HepG2 (cell line): Measurements from ENCODE around the gene TUBB4B. TPM values are rescaled to one million over a fixed set of nuclear protein-coding genes. Genes with fewer than 3 reads are reported as not detected.

Source experiments
- ARNTL ChIP-seq: sonication (generic); formaldehyde crosslinking; IDR thresholded peaks from 2 replicates; pipeline ENCODE4 v1.4.0; 2020; ENCODE audit warnings: mild to moderate bottlenecking, missing genetic modification reagents
- CHD2 ChIP-seq: IDR thresholded peaks from 2 replicates; pipeline ENCODE4 v1.6.1; 2011; ENCODE audit warnings: low read depth, low read length, improper control_type of control experiment
- KDM5B ChIP-seq: sonication (generic); formaldehyde crosslinking; IDR thresholded peaks from 2 replicates; pipeline ENCODE4 v1.4.0; 2020; ENCODE audit warnings: missing genetic modification reagents, mild to moderate bottlenecking, borderline replicate concordance
- TCF12 ChIP-seq, 2 experiments: fragments of 450-650 bp in 1 of 2; sonication (generic) in 1 of 2; formaldehyde crosslinking in 1 of 2; IDR thresholded peaks; 2 replicates each; pipeline versions ENCODE4 v1.6.1 to v1.8.0; 2017 to 2022; ENCODE audit warnings: antibody characterized with exemption in 1 of 2, mild to moderate bottlenecking in 1 of 2, missing genetic modification reagents in 1 of 2, moderate library complexity in 1 of 2
- ZBTB42 ChIP-seq: sonication (generic); formaldehyde crosslinking; IDR thresholded peaks from 2 replicates; pipeline ENCODE4 v1.5.0; 2020; ENCODE audit warnings: mild to moderate bottlenecking, missing genetic modification reagents
- ZC3H4 ChIP-seq: sonication (generic); formaldehyde crosslinking; IDR thresholded peaks from 2 replicates; pipeline ENCODE4 v1.4.0; 2020; ENCODE audit warnings: missing genetic modification reagents, borderline replicate concordance
- ZNF292 ChIP-seq: sonication (generic); formaldehyde crosslinking; IDR thresholded peaks from 2 replicates; pipeline ENCODE4 v1.8.1; 2022; ENCODE audit warnings: mild to moderate bottlenecking, low read depth, missing genetic modification reagents, borderline replicate concordance
- ZNF329 ChIP-seq: sonication (generic); formaldehyde crosslinking; IDR thresholded peaks from 2 replicates; pipeline ENCODE4 v1.9.0; 2021; ENCODE audit warnings: low read depth, mild to moderate bottlenecking, missing genetic modification reagents
- ZNF510 ChIP-seq: sonication (generic); formaldehyde crosslinking; IDR thresholded peaks from 2 replicates; pipeline ENCODE4 v1.4.0; 2020; ENCODE audit warnings: low read depth, mild to moderate bottlenecking, missing genetic modification reagents
- polyA plus RNA-seq, 8 experiments: library from polyadenylated mRNA; depleted of rRNA in 3 of 8; stranded (reverse) in 7 of 8; unstranded in 1 of 8; fragments of >200 nt; fragmentation: Illumina TruSeq in 4 of 8; extraction: Trizol in 4 of 8; gene quantifications; 2 replicates each; pipeline versions ENCODE4 v1.2.1 to v1.2.3, GENCODE V29; 2011 to 2016; ENCODE audit warnings: low read depth in 4 of 8, missing spikeins in 1 of 8, mixed read lengths in 1 of 8; ENCODE audit not compliant: insufficient read depth in 1 of 8
- total RNA-seq, 5 experiments: library from RNA; depleted of rRNA; stranded (reverse); fragments of >200 nt; fragmentation: Illumina TruSeq; extraction: Trizol; gene quantifications; 2 replicates each; pipeline ENCODE4 v1.2.3, GENCODE V29; 2016; ENCODE audit warnings: low read depth in 1 of 5
- TF ChIP-seq, protein P1 (sequence below): IDR thresholded peaks from 2 replicates; pipeline ENCODE4 v1.6.1; 2016; ENCODE audit warnings: low read depth, missing genetic modification reagents, missing compliant biosample characterization
- TF ChIP-seq, protein P2 (sequence below): sonication (generic); formaldehyde crosslinking; IDR thresholded peaks from 2 replicates; pipeline ENCODE4 v1.4.0; 2020; ENCODE audit warnings: mild to moderate bottlenecking, missing genetic modification reagents, borderline replicate concordance
- TF ChIP-seq, protein P3 (sequence below): sonication (generic); formaldehyde crosslinking; IDR thresholded peaks from 2 replicates; pipeline ENCODE4 v1.5.1; 2020; ENCODE audit warnings: mild to moderate bottlenecking, missing genetic modification reagents, moderate library complexity

Gene TUBB4B
- total and polyA plus RNA-seq, 2 of the 13 experiments (the other 11 are each of a cell fraction or from before 2014, with no cell fraction given) = 182 to 412 TPM

DNA sequence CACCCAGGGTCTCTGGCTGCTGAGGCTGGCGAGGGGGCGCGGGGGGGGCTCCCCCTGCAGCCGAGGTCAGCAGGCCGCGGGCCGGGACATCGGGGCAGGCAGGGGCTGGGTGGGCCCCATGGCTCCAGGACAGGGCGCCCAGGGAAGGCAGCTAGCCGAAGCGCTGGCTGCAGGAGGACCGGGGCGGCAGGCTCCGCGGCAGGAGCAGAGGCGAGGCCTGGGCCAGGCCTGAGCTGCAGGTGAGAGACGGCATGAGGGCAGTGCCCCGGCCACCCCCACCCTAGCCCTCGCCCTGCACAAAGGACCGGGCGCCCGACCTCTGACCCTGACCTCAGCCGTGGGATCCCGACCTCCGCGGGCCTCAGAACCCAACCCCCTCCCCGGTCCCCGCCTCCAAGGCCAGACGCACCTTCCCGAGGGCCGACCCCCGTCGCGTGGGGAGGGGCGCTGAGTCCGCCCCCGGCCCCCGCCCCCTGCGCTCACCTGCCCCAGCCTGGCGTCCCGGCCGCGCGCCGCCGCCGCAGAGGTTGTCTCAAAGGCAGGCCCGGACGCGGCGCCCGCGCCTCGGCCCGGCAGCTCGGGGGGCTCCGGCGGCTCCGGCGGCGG, 19.5 kb upstream of the TUBB4B start (continued):
- peak; percentile 31; the same call in 1 of the 2 replicates for TF ChIP-seq ZNF329 (CRISPR knock-in tag)
- TF ChIP-seq, protein P1, sequence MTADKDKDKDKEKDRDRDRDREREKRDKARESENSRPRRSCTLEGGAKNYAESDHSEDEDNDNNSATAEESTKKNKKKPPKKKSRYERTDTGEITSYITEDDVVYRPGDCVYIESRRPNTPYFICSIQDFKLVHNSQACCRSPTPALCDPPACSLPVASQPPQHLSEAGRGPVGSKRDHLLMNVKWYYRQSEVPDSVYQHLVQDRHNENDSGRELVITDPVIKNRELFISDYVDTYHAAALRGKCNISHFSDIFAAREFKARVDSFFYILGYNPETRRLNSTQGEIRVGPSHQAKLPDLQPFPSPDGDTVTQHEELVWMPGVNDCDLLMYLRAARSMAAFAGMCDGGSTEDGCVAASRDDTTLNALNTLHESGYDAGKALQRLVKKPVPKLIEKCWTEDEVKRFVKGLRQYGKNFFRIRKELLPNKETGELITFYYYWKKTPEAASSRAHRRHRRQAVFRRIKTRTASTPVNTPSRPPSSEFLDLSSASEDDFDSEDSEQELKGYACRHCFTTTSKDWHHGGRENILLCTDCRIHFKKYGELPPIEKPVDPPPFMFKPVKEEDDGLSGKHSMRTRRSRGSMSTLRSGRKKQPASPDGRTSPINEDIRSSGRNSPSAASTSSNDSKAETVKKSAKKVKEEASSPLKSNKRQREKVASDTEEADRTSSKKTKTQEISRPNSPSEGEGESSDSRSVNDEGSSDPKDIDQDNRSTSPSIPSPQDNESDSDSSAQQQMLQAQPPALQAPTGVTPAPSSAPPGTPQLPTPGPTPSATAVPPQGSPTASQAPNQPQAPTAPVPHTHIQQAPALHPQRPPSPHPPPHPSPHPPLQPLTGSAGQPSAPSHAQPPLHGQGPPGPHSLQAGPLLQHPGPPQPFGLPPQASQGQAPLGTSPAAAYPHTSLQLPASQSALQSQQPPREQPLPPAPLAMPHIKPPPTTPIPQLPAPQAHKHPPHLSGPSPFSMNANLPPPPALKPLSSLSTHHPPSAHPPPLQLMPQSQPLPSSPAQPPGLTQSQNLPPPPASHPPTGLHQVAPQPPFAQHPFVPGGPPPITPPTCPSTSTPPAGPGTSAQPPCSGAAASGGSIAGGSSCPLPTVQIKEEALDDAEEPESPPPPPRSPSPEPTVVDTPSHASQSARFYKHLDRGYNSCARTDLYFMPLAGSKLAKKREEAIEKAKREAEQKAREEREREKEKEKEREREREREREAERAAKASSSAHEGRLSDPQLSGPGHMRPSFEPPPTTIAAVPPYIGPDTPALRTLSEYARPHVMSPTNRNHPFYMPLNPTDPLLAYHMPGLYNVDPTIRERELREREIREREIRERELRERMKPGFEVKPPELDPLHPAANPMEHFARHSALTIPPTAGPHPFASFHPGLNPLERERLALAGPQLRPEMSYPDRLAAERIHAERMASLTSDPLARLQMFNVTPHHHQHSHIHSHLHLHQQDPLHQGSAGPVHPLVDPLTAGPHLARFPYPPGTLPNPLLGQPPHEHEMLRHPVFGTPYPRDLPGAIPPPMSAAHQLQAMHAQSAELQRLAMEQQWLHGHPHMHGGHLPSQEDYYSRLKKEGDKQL (CRISPR knock-in tag) = no peak
- peak; percentile 18; the same call in 1 of the 2 replicates for TF ChIP-seq ARNTL (CRISPR knock-in tag)
- no peak for TF ChIP-seq ZBTB42 (CRISPR knock-in tag)
- TF ChIP-seq ZC3H4 = no peak
- no peak for TF ChIP-seq KDM5B (CRISPR knock-in tag)
- TF ChIP-seq TCF12 (IDR thresholded peaks at IDR 0.05) = no peak
- 0 out of 2 replicates have a peak, but pooled peaks have one; percentile 50 for TF ChIP-seq TCF12 (CRISPR knock-in tag; IDR thresholded peaks at IDR 0.05)
- TF ChIP-seq, protein P2, sequence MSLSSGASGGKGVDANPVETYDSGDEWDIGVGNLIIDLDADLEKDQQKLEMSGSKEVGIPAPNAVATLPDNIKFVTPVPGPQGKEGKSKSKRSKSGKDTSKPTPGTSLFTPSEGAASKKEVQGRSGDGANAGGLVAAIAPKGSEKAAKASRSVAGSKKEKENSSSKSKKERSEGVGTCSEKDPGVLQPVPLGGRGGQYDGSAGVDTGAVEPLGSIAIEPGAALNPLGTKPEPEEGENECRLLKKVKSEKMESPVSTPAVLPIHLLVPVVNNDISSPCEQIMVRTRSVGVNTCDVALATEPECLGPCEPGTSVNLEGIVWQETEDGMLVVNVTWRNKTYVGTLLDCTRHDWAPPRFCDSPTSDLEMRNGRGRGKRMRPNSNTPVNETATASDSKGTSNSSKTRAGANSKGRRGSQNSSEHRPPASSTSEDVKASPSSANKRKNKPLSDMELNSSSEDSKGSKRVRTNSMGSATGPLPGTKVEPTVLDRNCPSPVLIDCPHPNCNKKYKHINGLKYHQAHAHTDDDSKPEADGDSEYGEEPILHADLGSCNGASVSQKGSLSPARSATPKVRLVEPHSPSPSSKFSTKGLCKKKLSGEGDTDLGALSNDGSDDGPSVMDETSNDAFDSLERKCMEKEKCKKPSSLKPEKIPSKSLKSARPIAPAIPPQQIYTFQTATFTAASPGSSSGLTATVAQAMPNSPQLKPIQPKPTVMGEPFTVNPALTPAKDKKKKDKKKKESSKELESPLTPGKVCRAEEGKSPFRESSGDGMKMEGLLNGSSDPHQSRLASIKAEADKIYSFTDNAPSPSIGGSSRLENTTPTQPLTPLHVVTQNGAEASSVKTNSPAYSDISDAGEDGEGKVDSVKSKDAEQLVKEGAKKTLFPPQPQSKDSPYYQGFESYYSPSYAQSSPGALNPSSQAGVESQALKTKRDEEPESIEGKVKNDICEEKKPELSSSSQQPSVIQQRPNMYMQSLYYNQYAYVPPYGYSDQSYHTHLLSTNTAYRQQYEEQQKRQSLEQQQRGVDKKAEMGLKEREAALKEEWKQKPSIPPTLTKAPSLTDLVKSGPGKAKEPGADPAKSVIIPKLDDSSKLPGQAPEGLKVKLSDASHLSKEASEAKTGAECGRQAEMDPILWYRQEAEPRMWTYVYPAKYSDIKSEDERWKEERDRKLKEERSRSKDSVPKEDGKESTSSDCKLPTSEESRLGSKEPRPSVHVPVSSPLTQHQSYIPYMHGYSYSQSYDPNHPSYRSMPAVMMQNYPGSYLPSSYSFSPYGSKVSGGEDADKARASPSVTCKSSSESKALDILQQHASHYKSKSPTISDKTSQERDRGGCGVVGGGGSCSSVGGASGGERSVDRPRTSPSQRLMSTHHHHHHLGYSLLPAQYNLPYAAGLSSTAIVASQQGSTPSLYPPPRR (CRISPR knock-in tag) = 0 out of 2 replicates have a peak, but pooled peaks have one; percentile 26
- no peak for TF ChIP-seq CHD2
- TF ChIP-seq ZNF510 = no peak
- TF ChIP-seq, protein P3, sequence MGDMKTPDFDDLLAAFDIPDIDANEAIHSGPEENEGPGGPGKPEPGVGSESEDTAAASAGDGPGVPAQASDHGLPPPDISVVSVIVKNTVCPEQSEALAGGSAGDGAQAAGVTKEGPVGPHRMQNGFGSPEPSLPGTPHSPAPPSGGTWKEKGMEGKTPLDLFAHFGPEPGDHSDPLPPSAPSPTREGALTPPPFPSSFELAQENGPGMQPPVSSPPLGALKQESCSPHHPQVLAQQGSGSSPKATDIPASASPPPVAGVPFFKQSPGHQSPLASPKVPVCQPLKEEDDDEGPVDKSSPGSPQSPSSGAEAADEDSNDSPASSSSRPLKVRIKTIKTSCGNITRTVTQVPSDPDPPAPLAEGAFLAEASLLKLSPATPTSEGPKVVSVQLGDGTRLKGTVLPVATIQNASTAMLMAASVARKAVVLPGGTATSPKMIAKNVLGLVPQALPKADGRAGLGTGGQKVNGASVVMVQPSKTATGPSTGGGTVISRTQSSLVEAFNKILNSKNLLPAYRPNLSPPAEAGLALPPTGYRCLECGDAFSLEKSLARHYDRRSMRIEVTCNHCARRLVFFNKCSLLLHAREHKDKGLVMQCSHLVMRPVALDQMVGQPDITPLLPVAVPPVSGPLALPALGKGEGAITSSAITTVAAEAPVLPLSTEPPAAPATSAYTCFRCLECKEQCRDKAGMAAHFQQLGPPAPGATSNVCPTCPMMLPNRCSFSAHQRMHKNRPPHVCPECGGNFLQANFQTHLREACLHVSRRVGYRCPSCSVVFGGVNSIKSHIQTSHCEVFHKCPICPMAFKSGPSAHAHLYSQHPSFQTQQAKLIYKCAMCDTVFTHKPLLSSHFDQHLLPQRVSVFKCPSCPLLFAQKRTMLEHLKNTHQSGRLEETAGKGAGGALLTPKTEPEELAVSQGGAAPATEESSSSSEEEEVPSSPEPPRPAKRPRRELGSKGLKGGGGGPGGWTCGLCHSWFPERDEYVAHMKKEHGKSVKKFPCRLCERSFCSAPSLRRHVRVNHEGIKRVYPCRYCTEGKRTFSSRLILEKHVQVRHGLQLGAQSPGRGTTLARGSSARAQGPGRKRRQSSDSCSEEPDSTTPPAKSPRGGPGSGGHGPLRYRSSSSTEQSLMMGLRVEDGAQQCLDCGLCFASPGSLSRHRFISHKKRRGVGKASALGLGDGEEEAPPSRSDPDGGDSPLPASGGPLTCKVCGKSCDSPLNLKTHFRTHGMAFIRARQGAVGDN = peak; percentile 77
- TF ChIP-seq ZNF292 (CRISPR knock-in tag) = no peak
